Neural crest cell (in vitro differentiated cells): Measurements from ENCODE around the gene PLK3. TPM values are rescaled to one million over a fixed set of nuclear protein-coding genes. Genes with fewer than 3 reads are reported as not detected.

Experiments used
- DNase-seq: peaks from one replicate; pipeline ENCODE4 v3.0.0; 2021; ENCODE audit warnings: low read depth, mixed read lengths, low spot score
- H3K27ac Mint-ChIP-seq: one replicate; pipeline ENCODE4 v1.8.0; 2021; ENCODE audit warnings: mild to moderate bottlenecking, mixed read lengths; ENCODE audit not compliant: unreplicated experiment
- H3K27me3 Mint-ChIP-seq: 2 replicates; pipeline ENCODE4 v1.8.0; 2021; ENCODE audit warnings: low read depth, mild to moderate bottlenecking, mixed read lengths
- H3K36me3 Mint-ChIP-seq: 2 replicates; pipeline ENCODE4 v1.8.0; 2021; ENCODE audit warnings: low read depth, mild to moderate bottlenecking, mixed read lengths
- H3K4me1 Mint-ChIP-seq: 2 replicates; pipeline ENCODE4 v1.8.0; 2021; ENCODE audit warnings: mixed read lengths
- H3K4me3 Mint-ChIP-seq: one replicate; pipeline ENCODE4 v1.8.0; 2021; ENCODE audit warnings: mild to moderate bottlenecking, mixed read lengths
- H3K9me3 Mint-ChIP-seq: 2 replicates; pipeline ENCODE4 v1.8.0; 2021; ENCODE audit warnings: mixed read lengths
- total RNA-seq: library from RNA; stranded (reverse); gene quantifications from 2 replicates; pipeline ENCODE4 v1.2.1, GENCODE V29; 2021
- TF ChIP-seq, protein P1 (sequence below): fragments of 200-600 bp; sonication (generic); conservative IDR thresholded peaks from 2 replicates; pipeline ENCODE4 v1.5.0; 2021; ENCODE audit warnings: antibody characterized with exemption, mild to moderate bottlenecking

PLK3 gene
- total RNA-seq, 1 donor from 2014 or later = 15.3 TPM

DNA sequence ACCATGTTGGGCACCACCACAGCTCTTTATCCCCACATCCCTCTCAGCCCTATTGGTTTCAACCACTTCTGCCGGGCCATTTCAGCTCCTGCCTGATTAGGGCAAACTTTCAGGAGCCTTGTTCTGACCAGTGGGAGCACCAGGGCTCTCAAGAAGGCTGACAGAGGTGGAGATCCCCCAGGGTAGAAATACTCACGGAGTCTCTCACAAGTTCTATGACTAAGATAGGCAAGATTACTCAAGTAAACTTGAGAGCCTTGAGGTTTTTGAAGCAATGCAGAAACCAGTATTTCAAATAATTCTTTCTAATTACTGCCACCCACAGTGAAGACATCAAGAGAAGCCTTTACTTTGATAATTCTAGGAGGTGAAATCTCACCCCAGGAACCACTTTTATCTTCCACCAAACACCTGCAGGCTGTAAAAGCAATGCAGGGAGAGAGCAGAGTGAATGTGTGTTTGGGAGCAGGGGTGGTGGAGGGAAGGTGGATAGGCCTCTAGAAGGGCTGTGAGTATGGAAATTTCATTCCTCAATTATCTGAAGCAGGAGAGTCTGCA, 49.5 kb downstream of the PLK3 start:
- Mint-ChIP-seq H3K27ac (no peak overlapping the region), H3K27me3 (no peaks in the 10 kb centered on the region), H3K36me3 (peaks cover 11% of the 10 kb centered on the region), H3K4me1 (peaks cover 19% of the 10 kb centered on the region), H3K4me3 (no peak overlapping the region), H3K9me3 (no peaks in the 10 kb centered on the region)
- TF ChIP-seq, protein P1, sequence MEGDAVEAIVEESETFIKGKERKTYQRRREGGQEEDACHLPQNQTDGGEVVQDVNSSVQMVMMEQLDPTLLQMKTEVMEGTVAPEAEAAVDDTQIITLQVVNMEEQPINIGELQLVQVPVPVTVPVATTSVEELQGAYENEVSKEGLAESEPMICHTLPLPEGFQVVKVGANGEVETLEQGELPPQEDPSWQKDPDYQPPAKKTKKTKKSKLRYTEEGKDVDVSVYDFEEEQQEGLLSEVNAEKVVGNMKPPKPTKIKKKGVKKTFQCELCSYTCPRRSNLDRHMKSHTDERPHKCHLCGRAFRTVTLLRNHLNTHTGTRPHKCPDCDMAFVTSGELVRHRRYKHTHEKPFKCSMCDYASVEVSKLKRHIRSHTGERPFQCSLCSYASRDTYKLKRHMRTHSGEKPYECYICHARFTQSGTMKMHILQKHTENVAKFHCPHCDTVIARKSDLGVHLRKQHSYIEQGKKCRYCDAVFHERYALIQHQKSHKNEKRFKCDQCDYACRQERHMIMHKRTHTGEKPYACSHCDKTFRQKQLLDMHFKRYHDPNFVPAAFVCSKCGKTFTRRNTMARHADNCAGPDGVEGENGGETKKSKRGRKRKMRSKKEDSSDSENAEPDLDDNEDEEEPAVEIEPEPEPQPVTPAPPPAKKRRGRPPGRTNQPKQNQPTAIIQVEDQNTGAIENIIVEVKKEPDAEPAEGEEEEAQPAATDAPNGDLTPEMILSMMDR = no peak
- DNase-seq = no peak

DNA sequence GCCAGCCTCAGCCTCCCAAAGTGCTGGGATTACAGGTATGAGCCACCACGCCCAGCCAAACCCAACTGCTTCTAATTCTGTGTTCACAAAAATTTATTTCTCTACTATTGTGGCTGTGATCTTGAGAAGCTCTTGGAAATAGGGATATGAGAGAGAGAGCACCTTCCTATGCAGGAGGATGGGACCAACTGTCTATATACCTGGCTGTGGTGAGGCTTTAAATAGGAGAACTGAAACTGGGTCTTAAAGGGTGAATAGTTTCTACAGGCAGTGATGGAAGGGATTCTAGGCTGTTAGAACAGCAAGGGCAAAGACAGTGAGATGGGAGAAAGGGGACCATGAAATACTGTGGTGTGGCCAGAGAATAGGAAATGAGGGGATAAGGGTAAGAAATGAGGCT, 51.1 kb downstream of the PLK3 start:
- H3K9me3 Mint-ChIP-seq = no peaks in the 10 kb centered on the region
- H3K4me3 Mint-ChIP-seq = no peak overlapping the region
- no peak for DNase-seq
- TF ChIP-seq, protein P1 = no peak
- no peak overlapping the region for H3K27ac Mint-ChIP-seq
- H3K27me3 Mint-ChIP-seq = no peaks in the 10 kb centered on the region
- peaks cover 19% of the 10 kb centered on the region for H3K4me1 Mint-ChIP-seq
- peaks cover 14% of the 10 kb centered on the region for H3K36me3 Mint-ChIP-seq

DNA sequence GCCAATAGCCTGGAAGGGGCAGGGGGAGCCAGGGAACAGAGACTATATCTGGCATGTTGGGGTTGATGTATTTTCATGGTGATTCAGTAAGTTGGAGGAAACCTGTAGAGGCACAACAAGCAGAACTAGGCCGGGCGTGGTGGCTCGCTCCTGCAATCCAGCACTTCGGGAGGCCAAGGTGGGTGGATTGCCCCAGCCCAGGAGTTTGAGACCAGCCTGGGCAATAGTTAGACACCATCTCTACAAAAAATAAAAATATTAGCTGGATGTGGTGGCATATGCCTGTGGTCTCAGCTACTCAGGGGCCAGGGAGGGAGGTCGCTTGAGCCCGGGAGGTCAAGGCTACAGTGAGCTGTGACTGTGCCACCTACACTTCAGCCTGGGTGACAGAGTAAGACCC, 53.0 kb downstream of the PLK3 start:
- Mint-ChIP-seq H3K27me3 (no peaks in the 10 kb centered on the region), H3K36me3 (peaks cover 18% of the 10 kb centered on the region)

GRCh38 chr1:44854970-44855369, 54.8 kb downstream of the PLK3 start:
- H3K27ac Mint-ChIP-seq = no peak overlapping the region

More for the DNA sequence above, 53.0 kb downstream of the PLK3 start:
- Mint-ChIP-seq H3K9me3 (no peaks in the 10 kb centered on the region), H3K4me3 (no peak overlapping the region), H3K27ac (no peak overlapping the region), H3K4me1 (peaks cover 16% of the 10 kb centered on the region)
- no peak for DNase-seq
- TF ChIP-seq, protein P1 = no peak

More at GRCh38 chr1:44854970-44855369, 54.8 kb downstream of the PLK3 start:
- TF ChIP-seq, protein P1 = no peak
- peaks cover 15% of the 10 kb centered on the region for H3K36me3 Mint-ChIP-seq
- no peaks in the 10 kb centered on the region for H3K4me1 Mint-ChIP-seq
- H3K27me3 Mint-ChIP-seq = no peaks in the 10 kb centered on the region
- no peak overlapping the region for H3K4me3 Mint-ChIP-seq
- DNase-seq = no peak
- no peaks in the 10 kb centered on the region for H3K9me3 Mint-ChIP-seq

Other genes with a start within 250 kb of the PLK3 start
- gene TMEM53, start 125.9 kb upstream of the PLK3 start, total RNA-seq = 14.1 and 15.7 TPM in 2 replicates
- 5.6 and 5.9 TPM in 2 replicates for gene ARMH1, start 125.7 kb upstream of the PLK3 start, total RNA-seq
- gene RNU5D-1, start 69.2 kb upstream of the PLK3 start, total RNA-seq = not detected in 2 replicates
- gene KIF2C, start 60.5 kb upstream of the PLK3 start, total RNA-seq = 88.7 and 92.7 TPM in 2 replicates
- gene RPS8, start 24.8 kb upstream of the PLK3 start, total RNA-seq = 2,216 and 2,317 TPM in 2 replicates
- gene BEST4, start 12.2 kb upstream of the PLK3 start, total RNA-seq = 0.14 and 0.23 TPM in 2 replicates
- not detected in 2 replicates for gene DYNLT4, start 7.0 kb downstream of the PLK3 start, total RNA-seq
- 5.5 and 6.5 TPM in 2 replicates for gene BTBD19, start 8.1 kb downstream of the PLK3 start, total RNA-seq
- 1.4 and 2.0 TPM in 2 replicates for gene PTCH2, start 42.9 kb downstream of the PLK3 start, total RNA-seq
- gene EIF2B3, start 186.2 kb downstream of the PLK3 start, total RNA-seq = 29.2 and 30.8 TPM in 2 replicates
- 26.8 and 29.3 TPM in 2 replicates for gene HECTD3, start 210.9 kb downstream of the PLK3 start, total RNA-seq
- 76.1 and 77.4 TPM in 2 replicates for gene UROD, start 211.9 kb downstream of the PLK3 start, total RNA-seq